ENCODE results near the gene ALG1L2. TPM values are rescaled to one million over a fixed set of nuclear protein-coding genes. Genes with fewer than 3 reads are reported as not detected.
"Not testable (repeated sequence)": the region's sequence is repeated elsewhere in the genome, so short reads cannot be mapped to it uniquely, and the experiment has no call there.

Gene ALG1L2
- total and polyA plus RNA-seq, 2 of the 8 experiments (the other 6 are each of a cell fraction or from before 2014, with no cell fraction given) = 0.15 to 1.7 TPM

DNA sequence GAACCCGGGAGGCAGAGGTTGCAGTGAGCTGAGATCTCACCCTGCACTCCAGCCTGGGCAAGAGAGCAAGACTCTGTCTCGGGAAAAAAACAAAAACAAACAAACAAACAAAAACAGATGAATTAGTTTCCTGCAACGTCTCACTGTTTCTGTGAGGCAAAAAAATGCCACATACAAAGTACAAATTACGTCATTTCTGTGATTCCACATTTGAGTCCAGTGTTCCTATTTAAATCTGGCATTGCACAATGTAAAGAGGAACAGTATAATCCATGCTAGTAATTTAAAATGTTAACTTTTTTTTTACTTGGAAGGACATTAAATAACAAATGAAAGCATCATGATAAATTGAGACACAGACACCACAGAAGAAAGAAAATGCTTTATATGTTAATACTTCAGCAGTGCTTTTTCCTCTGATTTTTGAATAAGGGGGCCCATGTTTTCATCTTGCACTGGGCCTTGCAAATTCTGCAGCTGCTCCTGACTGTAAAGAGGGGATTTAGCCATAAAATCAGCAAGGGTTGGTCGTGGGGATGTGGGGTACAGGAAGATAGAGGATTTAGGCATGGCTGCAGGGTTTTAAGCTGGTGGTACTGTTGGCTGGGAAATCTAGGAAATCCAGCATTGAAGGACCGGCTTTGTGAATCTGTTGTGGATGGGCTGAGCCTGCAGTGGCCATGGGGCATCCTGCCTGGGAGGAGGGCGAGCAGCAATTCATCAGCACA lies 1.9 kb downstream of the ALG1L2 start:
- H3K18ac ChIP-seq (ENCODE audit: extremely low read depth, low read length); H3K27ac ChIP-seq (ENCODE audit: low read depth, low read length); POLR2A ChIA-PET (ENCODE audit: partially characterized antibody); H2AK5ac ChIP-seq (ENCODE audit: low read depth, low read length); H2BK20ac ChIP-seq (ENCODE audit: low read length); H2BK15ac ChIP-seq (ENCODE audit: low read length); H3K9ac ChIP-seq (replicated peaks in 1 of 4; ENCODE audit: extremely low read depth in 1 of 4, low read depth in 3 of 4, low read length in 3 of 4); CTCF ChIA-PET (ENCODE audit: partially characterized antibody); H3K27me3 ChIP-seq (replicated peaks in 1 of 4; ENCODE audit: control insufficient read depth in 3 of 4, extremely low read depth in 1 of 4, insufficient read depth in 3 of 4, low read length in 3 of 4); H4K91ac ChIP-seq (replicated peaks; ENCODE audit: insufficient read length, low read length); H3K56ac ChIP-seq (replicated peaks; ENCODE audit: insufficient read length, low read depth, low read length); H3K36me3 ChIP-seq (ENCODE audit: control insufficient read depth in 2 of 4, insufficient read depth in 4 of 4, low read length in 3 of 4); H2BK5ac ChIP-seq (ENCODE audit: low read depth, low read length); H3K9me3 ChIP-seq (ENCODE audit: insufficient read depth in 2 of 2, low read depth in 1 of 2, low read length in 1 of 2); H3K23ac ChIP-seq (ENCODE audit: insufficient read length); DNase-seq (ENCODE audit: low read depth in 1 of 2, low spot score in 2 of 2); H4K20me1 ChIP-seq (replicated peaks in 1 of 2; ENCODE audit: control insufficient read depth in 1 of 2, insufficient read depth in 2 of 2, low read length in 2 of 2); H4K5ac ChIP-seq (ENCODE audit: insufficient read length, low read depth, low read length); H3K4ac ChIP-seq (replicated peaks; ENCODE audit: insufficient read length, low read depth, low read length); H3K4me3 ChIP-seq (ENCODE audit: extremely low read depth in 1 of 4, insufficient read depth in 2 of 4, low read depth in 3 of 4, low read length in 4 of 4); H4K8ac ChIP-seq (ENCODE audit: extremely low read depth, insufficient read depth, low read length); H3K4me2 ChIP-seq (ENCODE audit: insufficient read depth in 1 of 2, low read depth in 2 of 2, low read length in 2 of 2); H3K14ac ChIP-seq (ENCODE audit: insufficient read length); H3K79me1 ChIP-seq (ENCODE audit: low read depth, low read length); H2AFZ ChIP-seq (ENCODE audit: low read length); FAIRE-seq; H3K23me2 ChIP-seq (ENCODE audit: low read depth, low read length); H3K4me1 ChIP-seq (replicated peaks in 1 of 4; ENCODE audit: control insufficient read depth in 3 of 4, insufficient read depth in 4 of 4, low read length in 3 of 4); H3K79me2 ChIP-seq (ENCODE audit: control insufficient read depth in 1 of 2, insufficient read depth in 2 of 2, low read length in 2 of 2); H2BK120ac ChIP-seq (replicated peaks; ENCODE audit: low read depth, low read length); H2BK12ac ChIP-seq (ENCODE audit: low read depth, low read length): not testable (repeated sequence)
- 86% methylated on average over 6 of the region's 7 CpGs; no CpG with 5 or more reads in 1 of the 2 experiments for WGBS, 2 experiments (ENCODE audit: extremely low coverage in 1 of 2, insufficient coverage in 1 of 2, insufficient read length in 1 of 2, insufficient replicate concordance in 2 of 2, low coverage in 1 of 2, low lambda C conversion rate in 2 of 2, missing lambda C conversion rate in 1 of 2)
